Fibroblast of mammary gland (primary cell): Measurements from ENCODE around the gene RASA3.
"Not testable (repeated sequence)": the region's sequence is repeated elsewhere in the genome, so short reads cannot be mapped to it uniquely, and the experiment has no call there.

Source experiments
- DNase-seq: peaks from one replicate; pipeline ENCODE4 v3.0.0-alpha.2; 2010; ENCODE audit warnings: low read depth
- H3K4me3 ChIP-seq: 2 replicates; pipeline ENCODE4 v1.5.1; 2011; ENCODE audit warnings: low read depth, mild to moderate bottlenecking, low read length, moderate library complexity; ENCODE audit not compliant: control insufficient read depth
- TF ChIP-seq, protein P1 (sequence below): conservative IDR thresholded peaks from 2 replicates; pipeline ENCODE4 v1.5.1; 2011; ENCODE audit warnings: low read depth, low read length, inconsistent platforms; ENCODE audit not compliant: control insufficient read depth, insufficient read depth

RASA3 gene

DNA sequence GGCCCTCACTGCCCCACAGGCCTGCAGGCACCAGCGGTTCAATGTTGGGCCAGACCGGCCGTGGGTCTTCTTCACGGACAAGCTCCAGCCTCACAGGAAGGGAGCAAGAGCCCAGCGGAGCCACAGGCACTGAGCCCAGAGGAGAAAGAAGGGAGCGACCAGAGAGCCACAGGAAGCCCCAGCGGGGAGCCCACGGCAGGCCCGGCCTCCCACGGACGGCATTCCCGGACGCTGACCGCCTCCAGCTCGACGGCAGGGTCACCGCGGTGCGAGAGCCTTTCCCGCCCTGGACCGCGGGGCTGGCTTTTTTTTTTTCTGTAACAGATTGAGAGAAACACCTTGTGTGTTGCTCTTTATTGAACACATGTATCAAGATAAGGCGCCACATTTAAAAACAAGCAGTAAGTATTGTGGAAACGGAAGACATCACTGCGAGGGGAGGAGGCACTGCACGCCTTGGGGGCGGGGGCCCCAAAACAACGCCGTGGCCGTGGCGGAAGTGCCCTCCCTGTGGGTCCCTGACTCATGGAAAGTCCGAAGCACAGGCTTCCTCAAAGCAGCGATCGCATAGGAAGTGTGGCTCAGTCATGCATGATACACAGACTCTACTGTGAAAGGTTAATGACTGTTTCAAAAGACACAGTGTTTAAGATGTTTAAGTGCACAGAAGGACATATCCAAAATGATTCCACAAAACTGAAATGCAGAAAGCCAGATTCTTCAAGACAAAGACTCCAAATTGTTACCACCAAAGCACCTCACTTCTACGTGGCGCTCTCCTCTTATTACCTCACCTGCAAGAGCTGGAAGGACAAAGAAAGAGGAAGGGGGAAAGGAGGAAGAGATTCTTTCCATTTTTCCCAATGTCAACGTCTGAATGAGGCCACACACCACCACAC is 3.5 kb downstream of the RASA3 start:
- DNase-seq = peak; percentile 94
- peak overlapping the region; percentile 86 for H3K4me3 ChIP-seq
- TF ChIP-seq, protein P1, sequence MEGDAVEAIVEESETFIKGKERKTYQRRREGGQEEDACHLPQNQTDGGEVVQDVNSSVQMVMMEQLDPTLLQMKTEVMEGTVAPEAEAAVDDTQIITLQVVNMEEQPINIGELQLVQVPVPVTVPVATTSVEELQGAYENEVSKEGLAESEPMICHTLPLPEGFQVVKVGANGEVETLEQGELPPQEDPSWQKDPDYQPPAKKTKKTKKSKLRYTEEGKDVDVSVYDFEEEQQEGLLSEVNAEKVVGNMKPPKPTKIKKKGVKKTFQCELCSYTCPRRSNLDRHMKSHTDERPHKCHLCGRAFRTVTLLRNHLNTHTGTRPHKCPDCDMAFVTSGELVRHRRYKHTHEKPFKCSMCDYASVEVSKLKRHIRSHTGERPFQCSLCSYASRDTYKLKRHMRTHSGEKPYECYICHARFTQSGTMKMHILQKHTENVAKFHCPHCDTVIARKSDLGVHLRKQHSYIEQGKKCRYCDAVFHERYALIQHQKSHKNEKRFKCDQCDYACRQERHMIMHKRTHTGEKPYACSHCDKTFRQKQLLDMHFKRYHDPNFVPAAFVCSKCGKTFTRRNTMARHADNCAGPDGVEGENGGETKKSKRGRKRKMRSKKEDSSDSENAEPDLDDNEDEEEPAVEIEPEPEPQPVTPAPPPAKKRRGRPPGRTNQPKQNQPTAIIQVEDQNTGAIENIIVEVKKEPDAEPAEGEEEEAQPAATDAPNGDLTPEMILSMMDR = no peak

DNA sequence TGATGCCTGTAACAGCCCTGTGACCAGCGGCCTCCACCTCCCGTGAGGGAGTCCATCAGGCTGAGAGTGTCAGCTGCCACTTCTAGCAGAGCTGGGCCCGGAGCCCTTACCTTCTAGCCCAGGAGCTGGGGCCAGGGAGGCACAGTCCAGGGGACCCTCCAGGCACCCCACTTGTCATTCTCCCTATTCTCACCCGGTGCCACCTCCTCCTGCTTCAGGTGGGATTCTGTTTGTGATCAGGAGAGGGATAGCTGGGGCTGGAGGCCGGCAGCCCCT is 4.1 kb downstream of the RASA3 start:
- TF ChIP-seq, protein P1 = no peak
- H3K4me3 ChIP-seq = peak overlapping the region; percentile 25
- DNase-seq = no peak

DNA sequence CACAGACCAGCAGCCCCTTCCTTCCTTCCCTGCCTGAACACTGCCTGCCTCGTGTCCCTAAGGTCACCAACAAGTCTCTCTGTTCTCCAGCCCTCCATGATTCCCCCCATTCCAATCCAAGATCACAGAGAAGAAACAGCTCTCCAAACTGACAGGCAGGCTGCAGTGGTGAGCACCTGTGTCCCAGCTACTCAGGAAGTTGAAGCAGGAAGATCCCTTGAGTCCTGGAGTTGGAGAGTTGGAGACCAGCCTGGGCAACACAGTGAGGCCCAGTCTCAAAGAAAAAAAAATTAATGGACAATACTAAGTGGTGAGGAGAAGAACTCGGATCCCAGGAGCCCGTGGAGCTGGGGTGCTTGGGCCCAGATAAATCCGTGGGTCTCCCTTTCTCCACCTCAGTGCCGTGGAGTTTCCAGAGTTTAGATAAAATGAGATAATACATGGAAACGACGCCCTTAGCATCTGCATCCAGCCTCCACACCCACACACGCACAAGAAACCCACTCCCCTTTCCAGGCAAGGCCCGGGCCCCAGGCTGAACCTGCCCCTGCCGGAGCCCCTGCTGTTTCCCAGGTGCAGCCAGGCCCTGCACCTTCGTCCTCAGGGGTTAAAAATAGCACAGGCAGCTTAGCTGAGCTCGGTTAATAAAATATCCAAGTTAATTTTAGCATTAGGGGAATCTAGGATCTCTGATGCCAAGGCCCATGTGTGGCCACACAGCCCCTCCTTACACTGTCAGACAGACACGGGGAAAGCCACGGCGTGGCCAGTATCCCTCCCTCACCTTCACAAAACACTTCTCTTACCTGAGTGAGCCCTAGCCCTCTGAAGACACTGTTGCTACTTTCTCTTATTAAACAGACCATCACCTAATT is 4.7 kb downstream of the RASA3 start:
- TF ChIP-seq, protein P1 = no peak
- DNase-seq = no peak
- no peak overlapping the region for H3K4me3 ChIP-seq

DNA sequence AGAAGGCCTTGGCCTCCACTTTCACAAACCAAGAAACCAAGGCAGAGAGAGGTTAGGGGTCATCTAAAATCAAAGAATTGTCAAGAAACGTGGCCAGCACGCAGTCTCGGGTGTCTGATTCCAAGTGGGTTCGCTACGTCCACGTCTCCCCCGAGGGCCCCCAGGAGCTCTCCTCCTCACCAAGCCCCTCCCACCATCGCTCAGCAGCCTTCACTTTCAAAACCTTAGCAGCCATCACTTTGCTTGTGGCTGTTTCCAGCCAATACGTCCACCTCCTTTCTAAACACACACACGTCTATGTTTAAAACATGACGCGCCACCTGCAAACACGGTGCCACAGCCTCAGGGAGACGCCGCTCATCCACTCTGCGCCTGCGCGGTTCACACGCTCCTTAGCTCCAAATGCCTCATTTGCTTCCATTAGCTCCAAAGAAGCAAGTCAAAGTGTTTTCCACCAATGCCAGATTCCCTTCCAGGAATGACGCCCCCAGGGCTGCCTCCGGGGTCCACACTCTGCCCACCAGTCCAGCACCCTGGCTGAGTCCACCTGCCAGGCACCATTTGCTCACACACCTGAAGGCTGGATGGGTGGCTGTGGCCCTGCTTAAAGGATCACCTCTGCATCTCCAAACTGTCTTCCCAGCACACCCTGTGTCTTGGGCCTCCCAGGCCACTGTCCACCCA is 5.5 kb downstream of the RASA3 start:
- no peak for DNase-seq
- H3K4me3 ChIP-seq = no peak overlapping the region
- TF ChIP-seq, protein P1 = no peak

DNA sequence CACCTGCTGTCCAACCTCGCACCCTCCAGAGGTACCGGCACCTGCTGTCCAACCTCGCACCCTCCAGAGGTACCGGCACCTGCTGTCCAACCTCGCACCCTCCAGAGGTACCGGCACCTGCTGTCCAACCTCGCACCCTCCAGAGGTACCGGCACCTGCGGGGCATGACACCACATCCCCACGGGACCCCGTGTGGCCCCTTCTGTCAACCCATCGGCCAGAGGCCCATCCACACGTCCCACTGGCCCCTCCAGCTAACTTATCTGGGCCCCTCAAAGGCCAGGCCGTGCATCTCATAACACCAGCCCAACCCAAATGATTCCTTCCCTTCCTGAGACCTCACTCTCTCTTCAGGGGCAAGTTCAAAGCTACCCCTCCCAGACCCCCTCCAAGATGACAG is 6.3 kb downstream of the RASA3 start:
- DNase-seq, H3K4me3 ChIP-seq: not testable (repeated sequence)

DNA sequence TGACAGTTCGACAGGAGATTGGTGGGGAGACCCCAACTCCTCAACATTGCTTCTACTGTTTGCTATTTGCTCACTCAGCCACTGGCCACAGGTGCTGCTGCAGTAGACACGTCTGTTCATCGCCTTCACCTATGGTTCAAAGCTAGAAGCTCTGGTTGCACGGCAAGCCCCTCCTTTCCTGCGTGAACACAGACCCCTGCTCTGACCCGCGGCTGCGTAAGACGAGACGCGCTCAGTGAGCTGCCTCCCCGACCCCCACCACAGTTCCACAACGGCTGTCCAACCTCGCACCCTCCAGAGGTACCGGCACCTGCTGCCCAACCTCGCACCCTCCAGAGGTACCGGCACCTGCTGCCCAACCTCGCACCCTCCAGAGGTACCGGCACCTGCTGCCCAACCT is 6.8 kb downstream of the RASA3 start:
- DNase-seq = no peak
- TF ChIP-seq, protein P1 = no peak
- H3K4me3 ChIP-seq = no peak overlapping the region

DNA sequence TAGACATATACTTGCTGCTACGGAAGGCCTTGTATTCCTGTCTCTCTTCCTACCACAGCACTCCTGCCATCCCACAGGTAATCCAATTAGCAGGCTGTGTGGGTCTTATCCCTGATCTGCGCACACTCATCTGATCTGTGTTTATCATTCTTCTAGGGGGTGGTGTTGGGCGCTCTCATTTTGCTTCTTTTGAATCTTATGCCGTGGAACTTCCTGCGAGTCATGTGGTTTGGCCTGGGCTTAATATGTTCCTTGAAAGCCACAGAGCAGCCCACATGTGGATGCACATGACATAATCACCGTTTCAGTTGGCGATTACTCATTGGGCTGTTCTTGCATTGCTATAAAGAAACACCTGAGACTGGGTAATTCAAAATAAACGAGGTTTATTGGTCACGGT is 7.5 kb downstream of the RASA3 start:
- peak; percentile 92 for DNase-seq
- TF ChIP-seq, protein P1 = no peak
- H3K4me3 ChIP-seq = no peak overlapping the region
